Activated T-helper 1 cell treated with anti-CD3 and anti-CD28 coated beads, Interleukin-2, amount 50 U/mL, for 16 hours (primary cell): ENCODE measurements around the gene RFX8.
"Not testable (repeated sequence)": the region's sequence is repeated elsewhere in the genome, so short reads cannot be mapped to it uniquely, and the experiment has no call there.

ENCODE experiments used
- DNase-seq, 2 donors: peaks; one replicate each; pipeline ENCODE4 v3.0.0-alpha.2; 2020; ENCODE audit warnings: low read depth in 1 of 2, low spot score in 1 of 2

Gene RFX8

GRCh38 chr2:101474731-101475384 lies at the start of gene RFX8:
Gene RFX8 (minus strand): TSS chr2:101475112. CDS start chr2:101466848, 8,264 bp downstream.
- DNase-seq: peak in 1 of 2 donors; percentile 35

GRCh38 chr2:101521487-101521886 lies 46.6 kb upstream of the RFX8 start:
- DNase-seq: no peak

GRCh38 chr2:101520246-101520645 lies 45.3 kb upstream of the RFX8 start:
- no peak for DNase-seq

GRCh38 chr2:101518578-101519492 lies 43.9 kb upstream of the RFX8 start:
- DNase-seq: no peak

- no peak for DNase-seq
These were observed 42.9 kb upstream of the RFX8 start for GRCh38 chr2:101517758-101518271.

- no peak for DNase-seq
These were observed 42.1 kb upstream of the RFX8 start for GRCh38 chr2:101516823-101517690.

- no peak for DNase-seq
These were observed 41.4 kb upstream of the RFX8 start for GRCh38 chr2:101516349-101516748.

- DNase-seq: no peak
These were observed 40.6 kb upstream of the RFX8 start for GRCh38 chr2:101515477-101515876.

- no peak for DNase-seq
These were observed 38.1 kb upstream of the RFX8 start for GRCh38 chr2:101512993-101513392.

- no peak for DNase-seq
These were observed 36.5 kb upstream of the RFX8 start for GRCh38 chr2:101511381-101511780.

- no peak for DNase-seq
These were observed 34.8 kb upstream of the RFX8 start for GRCh38 chr2:101509499-101510284.

GRCh38 chr2:101508636-101509035 lies 33.7 kb upstream of the RFX8 start:
- DNase-seq: no peak

- DNase-seq: not testable (repeated sequence)
These were observed 30.4 kb upstream of the RFX8 start for GRCh38 chr2:101505276-101505675.

GRCh38 chr2:101504744-101505143 lies 29.8 kb upstream of the RFX8 start:
- not testable (repeated sequence) for DNase-seq

- DNase-seq: no peak
These were observed 27.2 kb upstream of the RFX8 start for GRCh38 chr2:101502095-101502494.

GRCh38 chr2:101501443-101501842 lies 26.5 kb upstream of the RFX8 start:
- no peak for DNase-seq

- no peak for DNase-seq
These were observed 25.9 kb upstream of the RFX8 start for GRCh38 chr2:101500860-101501259.

- DNase-seq: no peak
These were observed 25.3 kb upstream of the RFX8 start for GRCh38 chr2:101500180-101500579.

- DNase-seq: no peak
These were observed 21.4 kb upstream of the RFX8 start for GRCh38 chr2:101496279-101496678.

- no peak for DNase-seq
These were observed 18.1 kb upstream of the RFX8 start for GRCh38 chr2:101492936-101493473.
